Measurements from ENCODE around the gene EIF3I. TPM values are rescaled to one million over a fixed set of nuclear protein-coding genes. Genes with fewer than 3 reads are reported as not detected.

EIF3I gene
- total and polyA plus RNA-seq, 2 donors from 2014 or later: 132 to 178 TPM

GRCh38 chr1:32239337-32239736 is 17.1 kb downstream of the EIF3I start:
- TF ChIP-seq, protein P1, sequence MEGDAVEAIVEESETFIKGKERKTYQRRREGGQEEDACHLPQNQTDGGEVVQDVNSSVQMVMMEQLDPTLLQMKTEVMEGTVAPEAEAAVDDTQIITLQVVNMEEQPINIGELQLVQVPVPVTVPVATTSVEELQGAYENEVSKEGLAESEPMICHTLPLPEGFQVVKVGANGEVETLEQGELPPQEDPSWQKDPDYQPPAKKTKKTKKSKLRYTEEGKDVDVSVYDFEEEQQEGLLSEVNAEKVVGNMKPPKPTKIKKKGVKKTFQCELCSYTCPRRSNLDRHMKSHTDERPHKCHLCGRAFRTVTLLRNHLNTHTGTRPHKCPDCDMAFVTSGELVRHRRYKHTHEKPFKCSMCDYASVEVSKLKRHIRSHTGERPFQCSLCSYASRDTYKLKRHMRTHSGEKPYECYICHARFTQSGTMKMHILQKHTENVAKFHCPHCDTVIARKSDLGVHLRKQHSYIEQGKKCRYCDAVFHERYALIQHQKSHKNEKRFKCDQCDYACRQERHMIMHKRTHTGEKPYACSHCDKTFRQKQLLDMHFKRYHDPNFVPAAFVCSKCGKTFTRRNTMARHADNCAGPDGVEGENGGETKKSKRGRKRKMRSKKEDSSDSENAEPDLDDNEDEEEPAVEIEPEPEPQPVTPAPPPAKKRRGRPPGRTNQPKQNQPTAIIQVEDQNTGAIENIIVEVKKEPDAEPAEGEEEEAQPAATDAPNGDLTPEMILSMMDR (IDR thresholded peaks at IDR 0.05; ENCODE audit: borderline replicate concordance, extremely low read depth, insufficient read depth): no peak
- Histone ChIP-seq H3K27me3 (ENCODE audit: control insufficient read depth, insufficient read depth, low read length) (no peaks in the 10 kb centered on the region), H3K9ac (ENCODE audit: low read length in 3 of 3) (peak overlapping the region in 1 of 3 donors; percentile 26), H3K4me1 (ENCODE audit: control insufficient read depth in 2 of 3, insufficient read depth in 2 of 3, low read depth in 1 of 3, low read length in 3 of 3) (peaks cover 0 to 7% (median 0%) of the 10 kb centered on the region in 3 donors), H3K27ac (ENCODE audit: low read depth in 2 of 2, low read length in 2 of 2) (no peak overlapping the region), H3K36me3 (ENCODE audit: control insufficient read depth in 2 of 3, insufficient read depth in 3 of 3, low read length in 3 of 3) (no peaks in the 10 kb centered on the region), H3K9me3 (ENCODE audit: control insufficient read depth in 2 of 3, insufficient read depth in 1 of 3, low read length in 3 of 3) (no peaks in the 10 kb centered on the region), H3K4me3 (ENCODE audit: low read length in 3 of 3) (peak overlapping the region in 2 of 3 donors; percentile 14 to 81)
- DNase-seq (peak in 2 of 5 donors; percentile 42 to 51), FAIRE-seq (no peak)
- intact Hi-C loops (cut with DNase I): no loop called here

DNA sequence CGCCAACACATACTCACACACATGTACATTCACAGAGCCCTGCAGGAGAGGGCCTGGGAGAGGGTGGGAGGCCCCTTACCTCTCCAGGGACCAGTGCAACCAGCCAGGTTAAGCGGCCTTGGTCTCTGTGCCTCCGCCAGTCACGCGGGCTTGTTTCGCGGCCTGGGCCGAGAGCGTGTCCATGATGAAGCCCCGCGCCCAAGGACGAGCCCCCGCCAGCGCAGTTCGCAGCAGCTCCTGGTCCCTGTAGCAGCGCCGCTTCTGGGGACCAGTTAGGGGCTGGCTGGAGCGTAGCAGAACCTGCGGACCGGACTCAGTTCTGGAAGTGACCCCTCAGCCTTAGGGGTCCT is 17.6 kb downstream of the EIF3I start:
- Histone ChIP-seq H3K4me3 (ENCODE audit: low read length in 3 of 3) (peak overlapping the region in 2 of 3 donors; percentile 1 to 81), H3K27ac (ENCODE audit: low read depth in 2 of 2, low read length in 2 of 2) (peak overlapping the region; percentile 80 to 91), H3K27me3 (ENCODE audit: control insufficient read depth, insufficient read depth, low read length) (no peaks in the 10 kb centered on the region), H3K36me3 (ENCODE audit: control insufficient read depth in 2 of 3, insufficient read depth in 3 of 3, low read length in 3 of 3) (no peaks in the 10 kb centered on the region), H3K9ac (ENCODE audit: low read length in 3 of 3) (peak overlapping the region in 2 of 3 donors; percentile 32 to 84), H3K4me1 (ENCODE audit: control insufficient read depth in 2 of 3, insufficient read depth in 2 of 3, low read depth in 1 of 3, low read length in 3 of 3) (peaks cover 0 to 7% (median 0%) of the 10 kb centered on the region in 3 donors), H3K9me3 (ENCODE audit: control insufficient read depth in 2 of 3, insufficient read depth in 1 of 3, low read length in 3 of 3) (no peaks in the 10 kb centered on the region)
- DNase-seq (peak; percentile 51 to 77 (median 59)), FAIRE-seq (no peak)
- intact Hi-C loops (cut with DNase I): no loop called here
- TF ChIP-seq, protein P1 (IDR thresholded peaks at IDR 0.05; ENCODE audit: borderline replicate concordance, extremely low read depth, insufficient read depth): no peak

GRCh38 chr1:32240140-32240951 is 18.1 kb downstream of the EIF3I start:
- no peak for FAIRE-seq

More at GRCh38 chr1:32240140-32240951, 18.1 kb downstream of the EIF3I start:
- Histone ChIP-seq H3K36me3 (ENCODE audit: control insufficient read depth in 2 of 3, insufficient read depth in 3 of 3, low read length in 3 of 3) (no peaks in the 10 kb centered on the region), H3K9ac (ENCODE audit: low read length in 3 of 3) (peak overlapping the region; percentile 39 to 84 (median 81)), H3K27ac (ENCODE audit: low read depth in 2 of 2, low read length in 2 of 2) (peak overlapping the region; percentile 82 to 91), H3K9me3 (ENCODE audit: control insufficient read depth in 2 of 3, insufficient read depth in 1 of 3, low read length in 3 of 3) (no peaks in the 10 kb centered on the region), H3K4me3 (ENCODE audit: low read length in 3 of 3) (peak overlapping the region; percentile 63 to 81 (median 67)), H3K4me1 (ENCODE audit: control insufficient read depth in 2 of 3, insufficient read depth in 2 of 3, low read depth in 1 of 3, low read length in 3 of 3) (peaks cover 0 to 7% (median 0%) of the 10 kb centered on the region in 3 donors), H3K27me3 (ENCODE audit: control insufficient read depth, insufficient read depth, low read length) (no peaks in the 10 kb centered on the region)
- peak; percentile 91 to 94 (median 93) for DNase-seq
- TF ChIP-seq, protein P1 (IDR thresholded peaks at IDR 0.05; ENCODE audit: borderline replicate concordance, extremely low read depth, insufficient read depth): peak; percentile 22
- intact Hi-C loops (cut with DNase I): no loop called here

Data from kidney (tissue), 14 donors.